ENCODE measurements around the gene GPAM.

Gene GPAM

GRCh38 chr10:112182784-112183328, 709 bp downstream of the GPAM start:
- no peak for DNase-seq (ENCODE audit: low read depth in 1 of 2, low spot score in 1 of 2)

- DNase-seq (ENCODE audit: low read depth in 1 of 2, low spot score in 1 of 2), result no peak
Observed at GRCh38 chr10:112177247-112177646, 6.3 kb downstream of the GPAM start.

GRCh38 chr10:112176543-112176942, 7.0 kb downstream of the GPAM start:
- DNase-seq (ENCODE audit: low read depth in 1 of 2, low spot score in 1 of 2), result no peak

- no peak for DNase-seq (ENCODE audit: low read depth in 1 of 2, low spot score in 1 of 2)
Observed at GRCh38 chr10:112175409-112175808, 8.2 kb downstream of the GPAM start.

- DNase-seq (ENCODE audit: low read depth in 1 of 2, low spot score in 1 of 2), result no peak
Observed at GRCh38 chr10:112173206-112173605, 10.4 kb downstream of the GPAM start.

- no peak for DNase-seq (ENCODE audit: low read depth in 1 of 2, low spot score in 1 of 2)
Observed at GRCh38 chr10:112168733-112169132, 14.8 kb downstream of the GPAM start.

GRCh38 chr10:112166800-112167199, 16.8 kb downstream of the GPAM start:
- no peak for DNase-seq (ENCODE audit: low read depth in 1 of 2, low spot score in 1 of 2)

- no peak for DNase-seq (ENCODE audit: low read depth in 1 of 2, low spot score in 1 of 2)
Observed at GRCh38 chr10:112161757-112162518, 21.6 kb downstream of the GPAM start.

GRCh38 chr10:112160834-112161233, 22.7 kb downstream of the GPAM start:
- no peak for DNase-seq (ENCODE audit: low read depth in 1 of 2, low spot score in 1 of 2)

- DNase-seq (ENCODE audit: low read depth in 1 of 2, low spot score in 1 of 2), result no peak
Observed at GRCh38 chr10:112159469-112159868, 24.1 kb downstream of the GPAM start.

GRCh38 chr10:112151524-112152039, 32.0 kb downstream of the GPAM start:
- no peak for DNase-seq (ENCODE audit: low read depth in 1 of 2, low spot score in 1 of 2)

GRCh38 chr10:112148331-112148730, 35.2 kb downstream of the GPAM start:
- no peak for DNase-seq (ENCODE audit: low read depth in 1 of 2, low spot score in 1 of 2)

- DNase-seq (ENCODE audit: low read depth in 1 of 2, low spot score in 1 of 2), result no peak
Observed at GRCh38 chr10:112146799-112147198, 36.8 kb downstream of the GPAM start.

GRCh38 chr10:112145263-112145662, 38.3 kb downstream of the GPAM start:
- no peak for DNase-seq (ENCODE audit: low read depth in 1 of 2, low spot score in 1 of 2)

- no peak for DNase-seq (ENCODE audit: low read depth in 1 of 2, low spot score in 1 of 2)
Observed at GRCh38 chr10:112143420-112143819, 40.1 kb downstream of the GPAM start.

GRCh38 chr10:112141292-112141691, 42.3 kb downstream of the GPAM start:
- no peak for DNase-seq (ENCODE audit: low read depth in 1 of 2, low spot score in 1 of 2)

GRCh38 chr10:112140110-112140970, 43.2 kb downstream of the GPAM start:
- peak; percentile 22 to 43 for DNase-seq (ENCODE audit: low read depth in 1 of 2, low spot score in 1 of 2)

- no peak for DNase-seq (ENCODE audit: low read depth in 1 of 2, low spot score in 1 of 2)
Observed at GRCh38 chr10:112139176-112139575, 44.4 kb downstream of the GPAM start.

- peak; percentile 18 to 28 for DNase-seq (ENCODE audit: low read depth in 1 of 2, low spot score in 1 of 2)
Observed at GRCh38 chr10:112137154-112137987, 46.2 kb downstream of the GPAM start.

- DNase-seq (ENCODE audit: low read depth in 1 of 2, low spot score in 1 of 2), result no peak
Observed at GRCh38 chr10:112136486-112137153, 46.9 kb downstream of the GPAM start.
